ENCODE data around the gene STAT5A. TPM values are rescaled to one million over a fixed set of nuclear protein-coding genes. Genes with fewer than 3 reads are reported as not detected.
A peak's percentile ranks its signal among the peaks of the same experiment; 100 is the strongest.

STAT5A gene
- total RNA-seq, 1 experiment from 2014 or later, result 2.4 TPM

DNA sequence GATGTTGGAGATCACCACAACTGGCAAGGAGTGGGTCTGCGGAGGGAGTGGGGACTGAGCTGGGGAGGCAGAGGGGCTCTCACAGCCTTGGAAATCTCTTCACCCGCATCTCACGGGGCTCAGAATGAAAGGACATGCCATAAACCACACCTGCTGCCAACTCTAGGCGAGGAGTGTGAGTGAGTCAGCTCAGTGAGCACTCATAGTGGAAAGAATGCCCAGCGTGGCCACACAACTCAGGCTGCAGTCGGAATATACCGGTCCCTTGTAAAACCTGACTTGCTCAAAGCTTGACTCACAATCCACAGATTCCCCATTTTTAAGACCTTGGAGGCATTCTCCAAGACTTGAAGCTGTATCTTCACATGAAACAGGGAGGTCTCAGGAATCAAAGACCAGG, 36.7 kb downstream of the STAT5A start:
- Mint-ChIP-seq H3K4me1 (ENCODE audit: low read depth, unreplicated experiment) (peaks cover 15% of the 10 kb centered on the region), H3K36me3 (ENCODE audit: insufficient read depth, unreplicated experiment) (peaks cover 77% of the 10 kb centered on the region), H3K27ac (ENCODE audit: unreplicated experiment) (no peak overlapping the region), H3K4me3 (ENCODE audit: unreplicated experiment) (no peak overlapping the region), H3K27me3 (ENCODE audit: insufficient read depth, unreplicated experiment) (no peaks in the 10 kb centered on the region), H3K9me3 (ENCODE audit: unreplicated experiment) (no peaks in the 10 kb centered on the region)
- Histone ChIP-seq H3K9me3 (no peaks in the 10 kb centered on the region), H3K4me1 (peaks cover 35% of the 10 kb centered on the region), H3K36me3 (ENCODE audit: control insufficient read depth, insufficient read depth, low read length) (no peaks in the 10 kb centered on the region; the same call in 1 of the 2 replicates), H3K4me3 (ENCODE audit: low read depth, low read length) (no peak overlapping the region), H3K27me3 (replicated peaks; ENCODE audit: control insufficient read depth, insufficient read depth, low read length) (no peaks in the 10 kb centered on the region)
- ChIA-PET POLR2A (interaction anchor here (0.6 to 2.1 kb wide), 3 partner anchors 9 to 98 kb away, joined by 5 to 11 read pairs (median 5); partner anchors contain the start of genes CAVIN1 and STAT3), CTCF (interaction anchor here (1.0 to 2.1 kb wide), 3 partner anchors 63 to 193 kb away, joined by 4 to 7 read pairs (median 6); partner anchors contain the start of gene STAT3)
- BruUV-seq (replicated peaks), result no TSS peak
- DNase-seq, result no peak
- intact Hi-C loops (cut with micrococcal nuclease; ENCODE audit: unreplicated experiment), result no loop called here
- TF ChIP-seq, protein P1, sequence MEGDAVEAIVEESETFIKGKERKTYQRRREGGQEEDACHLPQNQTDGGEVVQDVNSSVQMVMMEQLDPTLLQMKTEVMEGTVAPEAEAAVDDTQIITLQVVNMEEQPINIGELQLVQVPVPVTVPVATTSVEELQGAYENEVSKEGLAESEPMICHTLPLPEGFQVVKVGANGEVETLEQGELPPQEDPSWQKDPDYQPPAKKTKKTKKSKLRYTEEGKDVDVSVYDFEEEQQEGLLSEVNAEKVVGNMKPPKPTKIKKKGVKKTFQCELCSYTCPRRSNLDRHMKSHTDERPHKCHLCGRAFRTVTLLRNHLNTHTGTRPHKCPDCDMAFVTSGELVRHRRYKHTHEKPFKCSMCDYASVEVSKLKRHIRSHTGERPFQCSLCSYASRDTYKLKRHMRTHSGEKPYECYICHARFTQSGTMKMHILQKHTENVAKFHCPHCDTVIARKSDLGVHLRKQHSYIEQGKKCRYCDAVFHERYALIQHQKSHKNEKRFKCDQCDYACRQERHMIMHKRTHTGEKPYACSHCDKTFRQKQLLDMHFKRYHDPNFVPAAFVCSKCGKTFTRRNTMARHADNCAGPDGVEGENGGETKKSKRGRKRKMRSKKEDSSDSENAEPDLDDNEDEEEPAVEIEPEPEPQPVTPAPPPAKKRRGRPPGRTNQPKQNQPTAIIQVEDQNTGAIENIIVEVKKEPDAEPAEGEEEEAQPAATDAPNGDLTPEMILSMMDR (IDR thresholded peaks at IDR 0.05; ENCODE audit: insufficient read depth in 1 of 2, low read depth in 1 of 2, low read length in 1 of 2, severe bottlenecking in 1 of 2, unreplicated experiment in 1 of 2), result no peak

DNA sequence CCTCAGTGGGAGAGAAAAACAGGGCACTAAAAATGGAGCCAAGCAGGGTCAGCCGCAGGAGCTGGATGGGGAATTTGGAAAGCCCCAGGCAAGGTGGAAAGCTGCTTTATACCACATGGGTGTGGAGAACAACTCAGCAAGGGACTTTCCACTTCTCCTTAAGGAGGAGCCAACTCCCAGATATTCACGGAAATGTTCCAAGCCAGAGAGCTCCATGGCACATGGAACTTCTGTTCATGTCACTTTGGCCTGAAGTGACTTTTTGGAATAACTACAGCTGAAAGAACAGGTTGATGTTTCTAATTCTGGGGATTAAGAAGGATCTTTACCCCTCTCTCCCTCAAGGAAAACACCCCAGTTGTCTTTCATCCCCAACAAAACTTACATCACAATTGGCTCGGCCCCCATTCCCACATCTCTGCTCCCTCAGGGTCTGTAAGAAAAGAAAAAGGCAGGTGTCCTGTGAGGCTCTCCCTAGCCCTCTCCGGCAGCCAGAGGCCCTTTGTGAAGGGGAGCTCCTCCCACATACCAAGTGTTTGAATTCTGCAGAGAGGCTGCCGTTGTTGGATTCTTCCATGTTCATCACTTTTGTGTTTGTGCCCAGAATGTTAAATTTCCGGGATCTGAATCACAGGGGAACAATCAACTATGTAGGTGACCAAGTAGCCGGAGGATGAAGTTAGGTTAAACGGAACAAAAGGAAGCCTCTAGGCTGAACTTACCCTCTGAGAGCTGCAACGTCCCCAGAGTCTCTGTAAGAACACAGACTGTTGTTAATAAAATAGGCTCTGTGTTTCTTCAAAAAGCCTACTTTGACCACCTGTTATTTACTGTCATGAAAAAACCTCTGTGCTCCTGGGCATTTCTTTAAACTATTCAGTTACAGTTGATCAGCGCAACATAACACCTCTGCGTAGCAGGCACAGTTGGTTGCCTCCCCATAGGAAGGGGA, 41.0 kb downstream of the STAT5A start:
- POLR2A ChIA-PET, result interaction anchor here (0.6 to 1.3 kb wide), 4 partner anchors 52 to 94 kb away, joined by 3 to 15 read pairs (median 6); partner anchors contain the start of genes CAVIN1 and STAT3
- Histone ChIP-seq H3K4me1 (peaks cover 31% of the 10 kb centered on the region), H3K27me3 (replicated peaks; ENCODE audit: control insufficient read depth, insufficient read depth, low read length) (no peaks in the 10 kb centered on the region), H3K4me3 (ENCODE audit: low read depth, low read length) (no peak overlapping the region), H3K36me3 (ENCODE audit: control insufficient read depth, insufficient read depth, low read length) (no peaks in the 10 kb centered on the region; the same call in 1 of the 2 replicates), H3K9me3 (no peaks in the 10 kb centered on the region)
- intact Hi-C loops (cut with micrococcal nuclease; ENCODE audit: unreplicated experiment), result no loop called here
- DNase-seq, result peak; percentile 42 to 50
- Mint-ChIP-seq H3K4me3 (ENCODE audit: unreplicated experiment) (peak overlapping the region; percentile 47), H3K27ac (ENCODE audit: unreplicated experiment) (peak overlapping the region; percentile 92), H3K4me1 (ENCODE audit: low read depth, unreplicated experiment) (peaks cover 17% of the 10 kb centered on the region), H3K27me3 (ENCODE audit: insufficient read depth, unreplicated experiment) (no peaks in the 10 kb centered on the region), H3K9me3 (ENCODE audit: unreplicated experiment) (no peaks in the 10 kb centered on the region), H3K36me3 (ENCODE audit: insufficient read depth, unreplicated experiment) (peaks cover 76% of the 10 kb centered on the region)
- BruUV-seq (replicated peaks), result TSS peak; percentile 93
- CTCF ChIA-PET, result interaction anchor here (0.6 to 1.5 kb wide), 9 partner anchors 10 to 240 kb away, joined by 3 to 6 read pairs (median 4); no protein-coding TSS in a partner anchor
- TF ChIP-seq, protein P1 (IDR thresholded peaks at IDR 0.05; ENCODE audit: insufficient read depth in 1 of 2, low read depth in 1 of 2, low read length in 1 of 2, severe bottlenecking in 1 of 2, unreplicated experiment in 1 of 2), result no peak

- no peaks in the 10 kb centered on the region for H3K27me3 Mint-ChIP-seq (ENCODE audit: insufficient read depth, unreplicated experiment)
- Histone ChIP-seq H3K27me3 (replicated peaks; ENCODE audit: control insufficient read depth, insufficient read depth, low read length) (no peaks in the 10 kb centered on the region), H3K9me3 (no peaks in the 10 kb centered on the region), H3K4me1 (peaks cover 12% of the 10 kb centered on the region), H3K4me3 (ENCODE audit: low read depth, low read length) (no peak overlapping the region), H3K36me3 (ENCODE audit: control insufficient read depth, insufficient read depth, low read length) (no peaks in the 10 kb centered on the region; the same call in 1 of the 2 replicates)
- TF ChIP-seq, protein P1 (IDR thresholded peaks at IDR 0.05; ENCODE audit: insufficient read depth in 1 of 2, low read depth in 1 of 2, low read length in 1 of 2, severe bottlenecking in 1 of 2, unreplicated experiment in 1 of 2), result no peak
- H3K4me3 Mint-ChIP-seq (ENCODE audit: unreplicated experiment), result no peak overlapping the region
- BruUV-seq (replicated peaks), result no TSS peak
- intact Hi-C loops (cut with micrococcal nuclease; ENCODE audit: unreplicated experiment), result no loop called here
- H3K27ac Mint-ChIP-seq (ENCODE audit: unreplicated experiment), result no peak overlapping the region
- ChIA-PET POLR2A (no interaction called here), CTCF (no interaction called here)
- H3K36me3 Mint-ChIP-seq (ENCODE audit: insufficient read depth, unreplicated experiment), result peaks cover 68% of the 10 kb centered on the region
- H3K9me3 Mint-ChIP-seq (ENCODE audit: unreplicated experiment), result no peaks in the 10 kb centered on the region
- no peak for DNase-seq
- peaks cover 17% of the 10 kb centered on the region for H3K4me1 Mint-ChIP-seq (ENCODE audit: low read depth, unreplicated experiment)
These were observed 44.8 kb downstream of the STAT5A start for GRCh38 chr17:42333053-42333452.

All from Caco-2 (cell line).